ENCODE results near the gene ERN1. TPM values are rescaled to one million over a fixed set of nuclear protein-coding genes. Genes with fewer than 3 reads are reported as not detected.
A peak's percentile ranks its signal among the peaks of the same experiment; 100 is the strongest.

Gene ERN1
- total RNA-seq, 4 donors from 2014 or later, result 4.4 to 56.5 (median 15.0) TPM

DNA sequence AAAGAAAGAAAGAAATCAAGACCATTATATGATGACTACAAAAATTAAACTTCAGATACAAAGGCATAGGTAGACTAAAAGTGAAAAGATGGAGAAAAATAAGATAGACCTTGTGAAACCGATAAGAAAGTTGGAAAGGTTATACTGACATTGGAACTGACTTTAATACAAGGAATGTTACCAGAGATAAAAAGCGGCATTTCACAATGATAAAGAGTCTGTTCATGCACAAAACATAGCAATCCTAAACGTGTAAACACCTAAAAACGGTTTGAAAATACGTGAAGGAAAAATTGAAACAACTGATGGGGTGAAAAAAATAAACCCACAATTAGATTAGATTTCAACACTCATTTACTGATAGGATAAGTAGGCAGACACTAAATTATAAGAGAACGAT is 9.6 kb upstream of the ERN1 start:
- Histone ChIP-seq H3K4me3 (no peak overlapping the region), H3K4me1 (no peaks in the 10 kb centered on the region), H3K27me3 (no peaks in the 10 kb centered on the region), H3K36me3 (no peaks in the 10 kb centered on the region), H3K27ac (no peak overlapping the region), H3K9me3 (no peaks in the 10 kb centered on the region)
- no peak for DNase-seq
- intact Hi-C loops (cut with DNase I; ENCODE audit: low total_unique reads), result loop anchor here (5.0 to 10.0 kb wide), 3 partner anchors 75 to 225 kb away; partner anchors contain the start of genes CSHL1 and GH1
- TF ChIP-seq POLR2A (IDR thresholded peaks at IDR 0.05), result no peak
- TF ChIP-seq, protein P1, sequence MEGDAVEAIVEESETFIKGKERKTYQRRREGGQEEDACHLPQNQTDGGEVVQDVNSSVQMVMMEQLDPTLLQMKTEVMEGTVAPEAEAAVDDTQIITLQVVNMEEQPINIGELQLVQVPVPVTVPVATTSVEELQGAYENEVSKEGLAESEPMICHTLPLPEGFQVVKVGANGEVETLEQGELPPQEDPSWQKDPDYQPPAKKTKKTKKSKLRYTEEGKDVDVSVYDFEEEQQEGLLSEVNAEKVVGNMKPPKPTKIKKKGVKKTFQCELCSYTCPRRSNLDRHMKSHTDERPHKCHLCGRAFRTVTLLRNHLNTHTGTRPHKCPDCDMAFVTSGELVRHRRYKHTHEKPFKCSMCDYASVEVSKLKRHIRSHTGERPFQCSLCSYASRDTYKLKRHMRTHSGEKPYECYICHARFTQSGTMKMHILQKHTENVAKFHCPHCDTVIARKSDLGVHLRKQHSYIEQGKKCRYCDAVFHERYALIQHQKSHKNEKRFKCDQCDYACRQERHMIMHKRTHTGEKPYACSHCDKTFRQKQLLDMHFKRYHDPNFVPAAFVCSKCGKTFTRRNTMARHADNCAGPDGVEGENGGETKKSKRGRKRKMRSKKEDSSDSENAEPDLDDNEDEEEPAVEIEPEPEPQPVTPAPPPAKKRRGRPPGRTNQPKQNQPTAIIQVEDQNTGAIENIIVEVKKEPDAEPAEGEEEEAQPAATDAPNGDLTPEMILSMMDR (IDR thresholded peaks at IDR 0.05), result no peak

DNA sequence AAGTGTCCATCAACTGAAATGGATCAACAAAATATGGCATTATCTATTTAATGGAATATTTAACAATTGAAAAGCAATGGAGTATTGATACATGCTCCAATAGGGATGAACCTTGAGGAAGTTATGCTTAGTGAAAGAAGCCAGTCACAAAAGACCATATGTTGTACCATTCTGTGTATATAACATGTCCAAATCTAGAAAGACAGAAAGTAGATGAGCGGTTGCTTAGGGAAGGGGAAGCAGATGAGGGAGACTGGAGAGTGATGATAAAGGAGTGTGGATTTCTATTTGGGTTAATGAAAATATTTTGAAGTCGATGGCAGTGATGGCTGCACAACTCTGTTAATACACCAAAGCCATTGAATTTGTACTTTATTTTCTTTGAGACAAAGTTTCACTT is 8.5 kb upstream of the ERN1 start:
- Histone ChIP-seq H3K4me1 (no peaks in the 10 kb centered on the region), H3K9me3 (no peaks in the 10 kb centered on the region), H3K27ac (no peak overlapping the region), H3K27me3 (no peaks in the 10 kb centered on the region), H3K4me3 (no peak overlapping the region), H3K36me3 (no peaks in the 10 kb centered on the region)
- no peak for DNase-seq
- intact Hi-C loops (cut with DNase I; ENCODE audit: low total_unique reads), result loop anchor here (5.0 to 10.0 kb wide), 3 partner anchors 74 to 224 kb away; partner anchors contain the start of genes CSHL1 and GH1
- no peak for TF ChIP-seq POLR2A (IDR thresholded peaks at IDR 0.05)
- TF ChIP-seq, protein P1 (IDR thresholded peaks at IDR 0.05), result no peak

DNA sequence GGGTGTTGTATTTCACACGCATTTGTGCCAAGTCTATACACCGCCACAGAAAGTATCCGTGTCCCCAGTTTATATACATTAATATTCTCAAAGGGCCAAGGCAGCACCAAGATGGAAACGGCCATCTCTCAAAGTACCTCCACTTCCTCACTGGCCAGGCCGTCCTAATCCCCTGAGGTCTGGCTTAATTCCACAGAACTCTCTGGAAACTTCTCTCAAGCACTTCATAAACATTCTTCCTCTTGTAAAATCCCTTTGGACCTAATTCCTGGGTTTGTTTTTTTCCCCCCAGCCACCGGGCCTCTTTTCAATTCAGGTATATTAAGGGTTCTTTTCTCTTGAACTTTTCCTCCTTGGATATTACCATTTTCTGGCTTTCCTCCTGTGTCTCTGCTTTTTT is 5.1 kb upstream of the ERN1 start:
- H3K36me3 ChIP-seq, result no peaks in the 10 kb centered on the region
- intact Hi-C loops (cut with DNase I; ENCODE audit: low total_unique reads), result loop anchor here (5.0 to 10.0 kb wide), 3 partner anchors 70 to 220 kb away; partner anchors contain the start of genes CSHL1 and GH1
- H3K4me3 ChIP-seq, result no peak overlapping the region
- H3K27ac ChIP-seq, result no peak overlapping the region
- no peaks in the 10 kb centered on the region for H3K27me3 ChIP-seq
- TF ChIP-seq, protein P1 (IDR thresholded peaks at IDR 0.05), result no peak
- TF ChIP-seq POLR2A (IDR thresholded peaks at IDR 0.05), result no peak
- DNase-seq, result no peak
- H3K9me3 ChIP-seq, result no peaks in the 10 kb centered on the region
- H3K4me1 ChIP-seq, result peaks cover 0 to 11% of the 10 kb centered on the region in 2 donors

DNA sequence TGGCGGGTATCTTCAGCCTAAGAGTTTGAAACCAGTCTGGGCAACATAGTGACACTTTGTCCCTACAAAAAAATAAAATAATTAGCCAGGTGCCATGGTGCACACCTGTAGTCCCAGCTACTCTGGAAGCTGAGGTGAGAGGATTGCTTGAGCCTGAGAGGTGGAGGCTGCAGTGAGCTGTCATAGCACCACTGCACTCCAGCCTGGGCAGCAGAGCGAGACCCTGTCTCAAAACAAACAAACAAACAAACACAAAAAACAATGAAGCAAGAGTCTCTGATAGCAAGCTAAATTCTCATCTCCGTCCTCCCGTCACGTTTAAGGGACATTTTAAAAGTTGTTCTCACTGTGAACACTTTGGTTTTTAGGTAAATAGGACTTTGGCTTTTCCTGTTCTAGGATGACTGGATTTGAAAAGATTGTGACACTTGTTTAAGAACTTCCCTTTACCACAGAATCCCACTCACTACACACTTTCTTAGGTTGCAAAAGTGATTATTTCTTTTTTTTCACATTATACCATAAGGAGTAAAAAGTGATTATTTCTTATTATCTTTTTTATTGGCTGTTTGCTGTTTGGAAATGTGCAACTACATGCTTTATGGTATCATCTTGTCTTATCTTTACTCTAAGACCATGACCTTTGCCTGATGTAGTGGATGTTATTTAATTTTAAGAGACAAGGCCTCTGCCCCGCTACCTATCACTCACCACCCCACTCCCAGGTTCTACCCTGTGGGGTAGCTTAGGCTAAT is 4.4 kb upstream of the ERN1 start:
- no peaks in the 10 kb centered on the region for H3K36me3 ChIP-seq
- intact Hi-C loops (cut with DNase I; ENCODE audit: low total_unique reads), result loop anchor here (10.0 kb wide), 2 partner anchors 70 to 220 kb away; partner anchors contain the start of genes CSHL1 and GH1
- no peak overlapping the region for H3K27ac ChIP-seq
- peaks cover 0 to 11% of the 10 kb centered on the region in 2 donors for H3K4me1 ChIP-seq
- no peak for DNase-seq
- no peak overlapping the region for H3K4me3 ChIP-seq
- TF ChIP-seq, protein P1 (IDR thresholded peaks at IDR 0.05), result no peak
- TF ChIP-seq POLR2A (IDR thresholded peaks at IDR 0.05), result no peak
- no peaks in the 10 kb centered on the region for H3K9me3 ChIP-seq
- no peaks in the 10 kb centered on the region for H3K27me3 ChIP-seq

DNA sequence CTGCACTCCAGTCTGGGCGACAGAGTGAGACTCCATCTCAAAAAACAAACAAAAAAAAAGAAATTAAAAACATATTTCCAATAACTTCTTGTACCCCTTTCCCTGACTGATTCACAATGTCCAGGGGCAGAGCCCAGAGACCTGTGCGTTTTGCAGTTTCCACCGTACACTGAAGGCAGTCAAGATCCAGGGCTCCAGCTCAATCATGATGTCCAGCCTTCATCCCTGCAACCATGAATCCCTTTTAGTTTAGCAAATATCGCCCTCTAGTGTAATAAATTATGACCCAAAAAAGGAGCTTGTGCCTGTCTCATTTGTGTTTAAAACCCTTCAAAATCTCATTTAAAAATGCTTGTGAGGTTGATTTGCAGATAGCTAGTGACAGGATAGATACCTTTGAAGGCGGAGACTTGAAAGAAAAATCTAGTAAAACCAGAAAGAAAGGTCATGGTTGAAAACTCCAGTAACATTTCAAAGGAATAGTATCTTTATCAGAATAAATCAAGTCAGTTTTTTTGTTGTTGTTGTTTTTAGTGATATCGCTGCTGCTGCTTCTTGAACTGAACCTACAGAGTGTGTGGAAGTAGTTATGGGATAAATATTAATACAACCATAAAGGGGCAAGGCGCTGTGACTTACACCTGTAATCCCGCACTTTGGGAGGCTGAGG is 3.7 kb upstream of the ERN1 start:
- TF ChIP-seq POLR2A (IDR thresholded peaks at IDR 0.05), result no peak
- TF ChIP-seq, protein P1 (IDR thresholded peaks at IDR 0.05), result peak; percentile 70 to 83 (median 77)
- Histone ChIP-seq H3K27ac (no peak overlapping the region), H3K4me3 (no peak overlapping the region), H3K36me3 (no peaks in the 10 kb centered on the region), H3K9me3 (no peaks in the 10 kb centered on the region), H3K27me3 (no peaks in the 10 kb centered on the region), H3K4me1 (peaks cover 0 to 11% of the 10 kb centered on the region in 2 donors)
- DNase-seq, result peak in 1 of 2 donors; percentile 44
- intact Hi-C loops (cut with DNase I; ENCODE audit: low total_unique reads), result loop anchor here (10.0 kb wide), 2 partner anchors 69 to 219 kb away; partner anchors contain the start of genes CSHL1 and GH1
